ENCODE results near the gene SLC6A18.

The SLC6A18 gene

DNA sequence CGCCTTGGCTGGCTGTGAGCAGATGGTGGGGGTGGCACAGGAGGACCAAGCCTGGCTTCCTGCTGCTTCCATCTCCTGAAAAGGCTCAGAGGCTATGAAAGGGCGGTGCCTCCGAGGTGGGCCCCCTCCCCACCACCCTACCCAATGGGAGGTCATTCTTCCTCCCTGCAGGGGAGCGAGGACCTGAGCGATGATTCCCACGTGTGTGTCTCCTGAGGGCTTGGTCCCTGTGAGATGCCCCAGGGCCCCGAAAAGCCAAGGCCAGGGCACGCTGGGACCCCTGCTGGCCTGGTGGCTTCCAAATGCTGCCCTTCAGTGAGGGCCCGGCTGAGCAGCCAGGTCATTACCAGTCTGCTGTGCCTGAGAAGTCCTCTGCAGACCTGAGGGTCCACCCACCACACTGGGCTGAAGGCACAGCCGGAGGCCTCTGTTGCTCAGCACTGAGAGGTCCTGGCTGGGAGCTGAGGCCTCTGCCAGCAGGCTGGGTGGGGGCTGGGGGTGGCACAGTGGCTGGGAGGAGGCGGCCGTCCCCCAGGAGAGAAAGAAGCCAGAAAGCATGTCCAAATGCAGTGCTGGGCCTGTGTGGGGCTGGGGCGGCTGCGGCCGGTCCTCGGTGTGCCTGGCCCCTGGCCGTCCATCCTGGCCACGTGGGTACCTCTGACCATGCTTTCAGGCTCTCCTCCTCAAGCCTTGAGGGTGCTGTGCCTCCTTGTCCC is 37.8 kb upstream of the SLC6A18 start:
- DNase-seq: no peak

- DNase-seq: no peak
These were observed 37.2 kb upstream of the SLC6A18 start for GRCh38 chr5:1187950-1188334.

DNA sequence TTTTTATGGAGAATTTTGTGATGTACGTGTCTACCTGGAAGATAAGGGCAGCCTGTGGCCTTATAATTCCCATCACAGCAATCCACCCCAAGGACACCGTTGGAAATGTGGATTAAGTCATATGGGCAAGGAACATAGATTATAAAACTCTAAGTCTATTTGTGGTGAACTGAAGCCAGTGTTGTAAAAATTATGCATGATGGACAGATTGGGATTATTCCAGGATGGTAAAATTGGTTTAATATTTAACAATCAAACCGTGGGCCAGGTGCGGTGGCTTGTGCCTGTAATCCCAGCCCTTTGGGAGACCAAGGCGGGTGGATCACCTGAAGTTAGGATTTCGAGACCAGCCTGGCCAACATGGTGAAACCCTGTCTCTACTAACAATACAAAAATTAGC is 36.7 kb upstream of the SLC6A18 start:
- DNase-seq: no peak

- DNase-seq: no peak
These were observed 35.9 kb upstream of the SLC6A18 start for GRCh38 chr5:1189269-1189668.

DNA sequence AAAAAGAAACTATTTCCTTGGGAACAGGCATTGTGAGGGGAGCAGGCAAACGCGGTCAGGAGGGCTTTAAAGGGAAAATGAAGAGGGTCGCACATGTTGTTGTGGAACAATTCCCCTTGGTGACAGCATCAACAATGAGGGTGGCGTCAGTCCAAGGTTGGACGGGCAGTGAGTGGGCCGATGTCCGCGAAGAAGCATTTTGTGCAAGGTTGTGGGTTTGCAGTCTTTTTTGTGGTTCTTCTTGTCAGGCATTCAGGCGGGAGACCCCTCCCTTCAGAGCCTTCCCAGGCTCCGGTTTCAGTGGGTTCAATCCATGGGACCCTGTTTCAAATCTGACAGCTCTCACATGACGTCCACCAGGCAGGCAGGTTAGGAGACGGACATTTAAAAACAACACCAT is 34.9 kb upstream of the SLC6A18 start:
- no peak for DNase-seq

- no peak for DNase-seq
These were observed 34.3 kb upstream of the SLC6A18 start for GRCh38 chr5:1190837-1191239.

- no peak for DNase-seq
These were observed 32.1 kb upstream of the SLC6A18 start for GRCh38 chr5:1192971-1193590.

DNA sequence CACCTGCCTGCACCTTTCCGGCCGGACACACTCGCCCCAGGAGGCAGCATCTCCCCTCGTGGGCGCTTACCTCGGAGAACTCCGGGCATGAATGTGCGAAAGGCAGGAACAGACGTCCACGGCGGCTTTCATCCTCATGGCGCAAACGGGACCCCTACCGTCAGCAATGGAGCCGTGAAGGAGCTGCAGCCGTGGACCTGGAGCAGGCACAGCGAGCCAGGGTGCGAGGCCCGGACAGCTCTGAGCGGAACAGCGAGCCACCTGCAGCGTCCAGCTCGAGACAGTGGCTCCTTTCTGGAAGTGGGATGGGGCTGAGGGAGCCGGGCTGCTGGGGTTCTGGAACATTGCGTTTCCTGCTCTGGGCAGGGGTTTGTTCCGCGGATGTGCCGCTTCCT is 31.6 kb upstream of the SLC6A18 start:
- no peak for DNase-seq

GRCh38 chr5:1194378-1194777 is 30.8 kb upstream of the SLC6A18 start:
- no peak for DNase-seq

- no peak for DNase-seq
These were observed 29.7 kb upstream of the SLC6A18 start for GRCh38 chr5:1195439-1195838.

- no peak for DNase-seq
These were observed 29.3 kb upstream of the SLC6A18 start for GRCh38 chr5:1195916-1196315.

GRCh38 chr5:1196562-1196961 is 28.6 kb upstream of the SLC6A18 start:
- no peak for DNase-seq

DNA sequence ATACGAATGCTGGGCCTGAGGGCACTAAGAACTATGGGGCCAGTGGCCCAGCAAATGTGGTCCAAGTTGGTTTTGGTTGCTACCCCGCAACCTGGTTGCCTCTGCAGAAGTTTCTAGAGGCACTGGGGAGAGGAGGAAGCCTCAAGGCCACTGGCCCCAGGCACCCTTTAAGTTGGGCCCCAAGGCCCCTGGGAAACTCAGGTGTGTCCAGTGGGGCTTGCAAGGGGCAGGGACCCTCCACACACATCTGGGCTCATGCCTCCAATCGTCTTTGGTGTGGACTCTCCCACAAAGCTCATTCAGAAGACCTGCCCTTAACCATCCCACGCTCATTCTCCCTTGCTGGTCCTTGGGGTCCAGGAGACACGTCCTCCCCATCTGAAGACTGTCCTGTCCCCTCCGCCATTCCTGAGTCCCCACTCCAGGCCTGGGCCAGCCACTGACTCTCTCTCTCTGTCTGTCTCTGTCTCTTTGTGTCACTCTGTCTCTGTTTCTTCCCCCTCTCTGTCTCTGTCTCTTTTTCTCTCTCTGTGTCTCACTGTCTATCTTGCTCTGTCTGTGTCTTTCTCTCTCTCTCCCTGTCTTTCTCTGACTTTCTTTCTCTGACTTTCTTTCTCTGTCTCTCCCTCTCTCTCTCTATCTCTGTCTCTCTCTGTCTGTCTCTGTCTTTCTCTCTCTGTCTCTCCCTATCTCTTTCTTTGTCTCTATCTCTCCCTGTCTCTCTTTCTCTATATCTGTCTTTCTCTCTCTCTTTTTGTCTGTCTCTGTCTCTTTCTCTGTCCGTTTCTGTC is 27.1 kb upstream of the SLC6A18 start:
- DNase-seq: no peak

DNA sequence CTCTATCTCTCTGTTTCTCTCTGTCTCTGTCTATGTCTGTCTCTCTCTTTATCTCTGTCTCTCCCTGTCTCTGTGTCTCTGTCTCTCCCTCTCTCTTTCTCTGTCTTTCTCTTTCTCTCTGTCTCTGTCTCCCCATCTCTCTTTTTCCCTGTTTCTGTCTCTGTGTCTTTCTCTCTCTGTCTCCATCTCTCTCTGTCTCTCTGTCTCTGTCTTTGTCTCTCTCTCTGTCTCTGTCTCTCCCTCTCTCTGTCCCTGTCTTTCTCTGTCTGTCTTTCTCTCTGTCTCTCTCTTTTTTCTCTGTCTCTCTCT is 25.9 kb upstream of the SLC6A18 start:
- DNase-seq: no peak

- DNase-seq: no peak
These were observed 25.3 kb upstream of the SLC6A18 start for GRCh38 chr5:1199649-1200494.

- no peak for DNase-seq
These were observed 24.5 kb upstream of the SLC6A18 start for GRCh38 chr5:1200495-1201326.

- DNase-seq: no peak
These were observed 23.7 kb upstream of the SLC6A18 start, which contains the start of gene SLC6A19 for GRCh38 chr5:1201327-1202025. Gene SLC6A19 (plus strand): TSS chr5:1201595. CDS start chr5:1201651, 56 bp downstream.

GRCh38 chr5:1202026-1202797 is 23.0 kb upstream of the SLC6A18 start:
- no peak for DNase-seq

DNA sequence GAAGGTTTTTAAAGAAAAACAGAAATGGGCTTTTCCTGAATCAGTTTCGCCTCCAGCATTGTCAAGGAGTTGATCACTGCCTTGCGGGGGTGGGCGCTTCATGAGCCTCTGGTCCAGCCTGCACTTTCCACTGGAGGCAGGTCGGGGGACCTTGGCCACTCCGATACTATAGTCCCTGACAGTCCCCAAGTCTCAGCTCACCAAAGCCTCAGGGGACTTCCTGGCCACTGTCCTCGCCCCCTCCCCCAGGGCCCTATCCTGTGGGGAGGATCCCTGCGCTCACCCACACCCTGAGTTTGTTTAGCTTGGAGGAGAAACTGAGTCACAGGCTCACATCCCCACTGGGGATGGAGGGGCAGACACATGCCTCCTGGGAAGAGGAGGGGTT is 22.4 kb upstream of the SLC6A18 start:
- DNase-seq: no peak

DNA sequence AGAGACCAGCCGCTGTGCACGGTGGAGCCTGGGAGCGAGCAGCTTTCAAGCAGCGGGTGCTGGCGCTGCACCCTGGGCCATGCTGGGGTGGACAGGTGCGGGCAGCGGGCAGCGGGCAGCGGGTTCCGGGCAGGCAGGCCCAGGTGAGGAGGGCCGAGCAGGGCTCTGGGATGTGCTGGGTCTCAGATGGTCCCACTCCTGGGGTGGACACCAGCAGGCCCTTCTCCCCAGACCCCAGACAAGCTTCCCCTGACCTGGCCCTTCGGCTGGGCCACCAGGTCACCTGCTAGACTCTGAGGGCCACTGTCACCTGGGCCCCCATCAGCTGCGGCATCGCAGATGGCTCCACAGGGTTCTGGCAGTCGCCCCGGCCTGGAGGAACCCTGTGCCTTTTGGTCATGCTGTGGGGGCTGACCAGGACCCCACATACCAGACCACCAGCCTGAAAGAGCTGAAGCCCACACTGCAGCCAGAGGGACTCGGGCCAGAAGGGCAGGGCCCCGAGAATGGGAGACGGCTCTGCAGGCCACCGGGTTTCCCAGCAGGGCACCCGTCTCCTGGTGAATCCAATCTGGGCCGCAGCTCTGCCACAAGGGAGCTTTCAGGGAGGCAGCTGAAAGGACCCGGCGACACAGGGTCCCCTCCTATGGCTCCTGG is 21.7 kb upstream of the SLC6A18 start:
- DNase-seq: no peak
